ENCODE data around the gene PROK1.

- TF ChIP-seq CTCF (IDR thresholded peaks at IDR 0.05) (peak; percentile 26 to 81 (median 70)), POLR2AphosphoS5 (IDR thresholded peaks at IDR 0.05) (peak; percentile 42)
These were observed 38.4 kb upstream of the PROK1 start for GRCh38 chr1:110412576-110412975.

Data from prostate gland (tissue), 2 donors.